K562 (cell line): ENCODE data around the gene ETV7. TPM values are rescaled to one million over a fixed set of nuclear protein-coding genes. Genes with fewer than 3 reads are reported as not detected.

Source experiments
- BHLHE40 ChIP-seq: IDR thresholded peaks from 2 replicates; pipeline ENCODE4 v1.6.1; 2011; ENCODE audit warnings: low read length, improper control_type of control experiment
- EHMT2 ChIP-seq: fragments of 450-650 bp; IDR thresholded peaks from 2 replicates; pipeline ENCODE4 v1.6.1; 2018; ENCODE audit warnings: antibody characterized with exemption
- GATAD2B ChIP-seq: fragments of 450-650 bp; IDR thresholded peaks from 2 replicates; pipeline ENCODE4 v1.6.1; 2017; ENCODE audit warnings: mild to moderate bottlenecking, borderline replicate concordance
- GTF2F1 ChIP-seq: IDR thresholded peaks from 2 replicates; pipeline ENCODE4 v1.6.1; 2011; ENCODE audit warnings: low read depth, low read length, improper control_type of control experiment
- HCFC1 ChIP-seq: IDR thresholded peaks from 2 replicates; pipeline ENCODE4 v1.6.1; 2012; ENCODE audit warnings: low read depth, low read length, improper control_type of control experiment
- KDM4B ChIP-seq, 2 experiments: fragments of 450-650 bp in 1 of 2; sonication (generic) in 1 of 2; IDR thresholded peaks; 2 replicates each; pipeline ENCODE4 v1.6.1; 2016 to 2017; ENCODE audit warnings: borderline replicate concordance in 2 of 2, antibody characterized with exemption in 1 of 2, low read depth in 1 of 2, mild to moderate bottlenecking in 1 of 2
- MCM7 ChIP-seq, 2 experiments: fragments of 450-650 bp; IDR thresholded peaks; 2 replicates each; pipeline ENCODE4 v1.6.1; 2016 to 2018
- MED1 ChIP-seq: sonication (generic); formaldehyde crosslinking; IDR thresholded peaks from 2 replicates; pipeline ENCODE4 v1.8.1; 2023; ENCODE audit warnings: missing genetic modification reagents, borderline replicate concordance
- MYC ChIP-seq, 2 experiments: fragments of 250-450 bp in 1 of 2; sonication (Bioruptor Pico) in 1 of 2; IDR thresholded peaks; 2 replicates each; pipeline versions ENCODE4 v1.5.1 to v1.6.1; 2012 to 2021; ENCODE audit warnings: low read depth in 2 of 2, borderline replicate concordance in 1 of 2, improper control_type of control experiment in 1 of 2, low read length in 1 of 2, mild to moderate bottlenecking in 1 of 2, moderate library complexity in 1 of 2
- NUFIP1 ChIP-seq: fragments of 450-650 bp; IDR thresholded peaks from 2 replicates; pipeline ENCODE4 v1.6.1; 2018; ENCODE audit not compliant: partially characterized antibody
- PATZ1 ChIP-seq: fragments of 250-450 bp; sonication (Bioruptor Pico); IDR thresholded peaks from 2 replicates; pipeline ENCODE4 v1.5.0; 2020; ENCODE audit warnings: mild to moderate bottlenecking, borderline replicate concordance
- PHB2 ChIP-seq: fragments of 450-650 bp; IDR thresholded peaks from 2 replicates; pipeline ENCODE4 v1.6.1; 2017; ENCODE audit warnings: low read depth
- RBFOX2 ChIP-seq: fragments of 200-400 bp; formaldehyde crosslinking; IDR thresholded peaks from 2 replicates; pipeline ENCODE4 v1.6.1; 2017; ENCODE audit warnings: low read depth, mild to moderate bottlenecking, low read length, moderate library complexity
- SRSF9 ChIP-seq: fragments of 200-400 bp; formaldehyde crosslinking; IDR thresholded peaks from 2 replicates; pipeline ENCODE4 v1.6.1; 2017; ENCODE audit warnings: low read depth, low read length, borderline replicate concordance
- TAF7 ChIP-seq: fragments of 450-650 bp; IDR thresholded peaks from 2 replicates; pipeline ENCODE4 v1.6.1; 2016; ENCODE audit warnings: missing genetic modification characterization, missing compliant biosample characterization
- USF2 ChIP-seq: sonication (generic); formaldehyde crosslinking; IDR thresholded peaks from 2 replicates; pipeline ENCODE4 v1.5.0; 2020; ENCODE audit warnings: missing genetic modification reagents
- ZC3H8 ChIP-seq: fragments of 450-650 bp; IDR thresholded peaks from 2 replicates; pipeline ENCODE4 v1.6.1; 2017
- ZEB2 ChIP-seq: fragments of 450-650 bp; IDR thresholded peaks from 2 replicates; pipeline ENCODE4 v1.6.1; 2016
- ZNF3 ChIP-seq: fragments of 250-450 bp; sonication (Bioruptor Pico); IDR thresholded peaks from 2 replicates; pipeline ENCODE4 v1.5.0; 2021; ENCODE audit warnings: mild to moderate bottlenecking, moderate library complexity
- ZNF431 ChIP-seq: sonication (generic); formaldehyde crosslinking; IDR thresholded peaks from 2 replicates; pipeline ENCODE4 v1.8.0; 2022; ENCODE audit warnings: mild to moderate bottlenecking, missing genetic modification reagents
- ZNF764 ChIP-seq: fragments of 250-450 bp; sonication (Bioruptor Pico); IDR thresholded peaks from 2 replicates; pipeline ENCODE4 v1.4.0; 2020; ENCODE audit warnings: low read depth, mild to moderate bottlenecking, moderate library complexity
- polyA plus RNA-seq, 8 experiments: library from polyadenylated mRNA; depleted of rRNA in 4 of 8; stranded (reverse) in 5 of 8; unstranded in 3 of 8; fragments of >200 nt; fragmentation: Nextera tagmentation in 2 of 8; fragmentation: Illumina TruSeq in 1 of 8; extraction: Ambion mirVana in 2 of 8; extraction: Trizol in 1 of 8; gene quantifications; 2 replicates each; pipeline versions ENCODE4 v1.2.1 to v1.2.3, GENCODE V29; 2011 to 2014; ENCODE audit warnings: inconsistent platforms in 1 of 8, missing spikeins in 1 of 8
- total RNA-seq, 7 experiments: library from RNA; depleted of rRNA in 6 of 7; stranded (reverse); fragments of >200 nt in 6 of 7; fragmentation: Illumina TruSeq in 2 of 7; extraction: Trizol in 2 of 7; gene quantifications; 2 replicates each; pipeline versions ENCODE4 v1.2.1 to v1.2.3, GENCODE V29; 2011 to 2021; ENCODE audit warnings: low replicate concordance in 1 of 7
- TF ChIP-seq, protein P1 (sequence below): fragments of 200-400 bp; formaldehyde crosslinking; IDR thresholded peaks from 2 replicates; pipeline ENCODE4 v1.6.1; 2017; ENCODE audit warnings: mild to moderate bottlenecking, low read depth, low read length, moderate library complexity

ETV7 gene
- total and polyA plus RNA-seq, 9 of the 15 experiments (the other 6 are each of a cell fraction or from before 2014, with no cell fraction given): 0.07 to 0.22 (median 0.14) TPM; not detected in 3

DNA sequence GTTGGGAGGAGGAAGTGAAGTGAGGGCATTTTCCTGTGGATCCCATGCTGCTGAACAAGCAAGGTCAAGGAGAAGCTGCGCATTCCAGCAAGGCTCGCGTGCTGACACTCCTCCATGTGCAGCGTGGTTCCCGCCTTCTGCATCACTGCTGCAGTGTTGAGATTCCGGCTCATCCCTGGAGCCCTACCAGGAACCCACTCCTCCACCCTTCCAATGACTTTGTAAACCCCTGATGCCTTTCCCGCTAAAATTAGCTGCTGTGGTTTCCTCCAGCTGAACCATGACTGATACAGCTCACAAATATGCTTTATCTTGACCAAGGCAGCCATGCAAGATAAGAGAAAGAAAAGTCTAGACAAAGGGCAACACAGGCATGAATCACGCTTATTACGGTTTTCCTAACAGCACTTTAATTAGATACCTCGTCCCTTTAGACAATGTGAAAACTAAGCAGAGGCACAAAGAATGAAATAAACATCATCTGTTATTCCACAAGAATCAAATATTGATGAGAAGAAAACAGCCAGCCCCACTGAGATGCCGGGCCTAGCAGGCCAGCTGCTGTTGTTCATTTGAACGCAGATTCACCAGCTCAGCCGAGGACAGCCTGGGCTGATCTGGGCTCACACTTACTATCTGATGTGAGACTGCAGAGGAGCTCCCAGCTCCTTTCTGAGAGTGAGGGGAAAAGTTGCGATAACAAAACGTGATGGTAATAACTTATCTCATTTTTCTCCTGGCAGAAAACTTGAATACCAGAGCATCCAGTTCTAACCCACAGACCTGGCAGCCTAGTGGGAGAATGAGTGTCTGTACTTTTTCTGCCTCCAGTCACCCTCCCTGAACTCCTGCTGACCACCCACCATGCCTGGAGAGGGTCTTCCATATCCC, 36.5 kb downstream of the ETV7 start (continued):
- TF ChIP-seq ZC3H8 (no peak), RBFOX2 (no peak), GTF2F1 (no peak), KDM4B (IDR thresholded peaks at IDR 0.05; ENCODE audit: borderline replicate concordance in 2 of 2, low read depth in 1 of 2) (no peak), USF2 (CRISPR knock-in tag) (no peak), GATAD2B (peak; percentile 91; the same call in 1 of the 2 replicates), TAF7 (no peak), NUFIP1 (no peak), ZNF764 (CRISPR knock-in tag) (no peak), ZNF3 (CRISPR knock-in tag) (no peak), ZEB2 (peak; percentile 87), HCFC1 (no peak), PHB2 (peak; percentile 56; the same call in 1 of the 2 replicates), MCM7 (IDR thresholded peaks at IDR 0.05) (no peak), EHMT2 (no peak; the same call in 1 of the 2 replicates), BHLHE40 (peak; percentile 87), MYC (IDR thresholded peaks at IDR 0.05; ENCODE audit: low read depth, low read length) (peak; percentile 66), MYC (CRISPR knock-in tag; IDR thresholded peaks at IDR 0.05; ENCODE audit: borderline replicate concordance, low read depth) (no peak), PATZ1 (CRISPR knock-in tag) (no peak), SRSF9 (no peak), ZNF431 (CRISPR knock-in tag) (no peak), MED1 (CRISPR knock-in tag) (no peak)
- TF ChIP-seq, protein P1, sequence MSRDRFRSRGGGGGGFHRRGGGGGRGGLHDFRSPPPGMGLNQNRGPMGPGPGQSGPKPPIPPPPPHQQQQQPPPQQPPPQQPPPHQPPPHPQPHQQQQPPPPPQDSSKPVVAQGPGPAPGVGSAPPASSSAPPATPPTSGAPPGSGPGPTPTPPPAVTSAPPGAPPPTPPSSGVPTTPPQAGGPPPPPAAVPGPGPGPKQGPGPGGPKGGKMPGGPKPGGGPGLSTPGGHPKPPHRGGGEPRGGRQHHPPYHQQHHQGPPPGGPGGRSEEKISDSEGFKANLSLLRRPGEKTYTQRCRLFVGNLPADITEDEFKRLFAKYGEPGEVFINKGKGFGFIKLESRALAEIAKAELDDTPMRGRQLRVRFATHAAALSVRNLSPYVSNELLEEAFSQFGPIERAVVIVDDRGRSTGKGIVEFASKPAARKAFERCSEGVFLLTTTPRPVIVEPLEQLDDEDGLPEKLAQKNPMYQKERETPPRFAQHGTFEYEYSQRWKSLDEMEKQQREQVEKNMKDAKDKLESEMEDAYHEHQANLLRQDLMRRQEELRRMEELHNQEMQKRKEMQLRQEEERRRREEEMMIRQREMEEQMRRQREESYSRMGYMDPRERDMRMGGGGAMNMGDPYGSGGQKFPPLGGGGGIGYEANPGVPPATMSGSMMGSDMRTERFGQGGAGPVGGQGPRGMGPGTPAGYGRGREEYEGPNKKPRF: no peak
